Stimulated activated CD4-positive, alpha-beta T cell treated with anti-CD3 and anti-CD28 coated beads, Interleukin-2, amount 100 ng/mL, for 48 hours (primary cell): Measurements from ENCODE around the gene USP20.
"Not testable (repeated sequence)": the region's sequence is repeated elsewhere in the genome, so short reads cannot be mapped to it uniquely, and the experiment has no call there.

ENCODE experiments used
- DNase-seq, 2 donors: peaks; one replicate each; pipeline ENCODE4 v3.0.0-alpha.2; 2020

USP20 gene

GRCh38 chr9:129890718-129891299 is 55.6 kb downstream of the USP20 start:
- DNase-seq = not testable (repeated sequence)

- DNase-seq = no peak
These were observed 56.3 kb downstream of the USP20 start for GRCh38 chr9:129891569-129891968.

- DNase-seq = no peak
These were observed 59.0 kb downstream of the USP20 start for GRCh38 chr9:129894120-129894823.

- peak in 1 of 2 donors; percentile 16 for DNase-seq
These were observed 60.4 kb downstream of the USP20 start for GRCh38 chr9:129895376-129896268.

- DNase-seq = no peak
These were observed 62.0 kb downstream of the USP20 start for GRCh38 chr9:129897263-129897662.

GRCh38 chr9:129898185-129898584 is 62.9 kb downstream of the USP20 start:
- DNase-seq = no peak

GRCh38 chr9:129899620-129900019 is 64.4 kb downstream of the USP20 start:
- no peak for DNase-seq

GRCh38 chr9:129900263-129901027 is 65.2 kb downstream of the USP20 start:
- DNase-seq = no peak

GRCh38 chr9:129901993-129902739 is 66.9 kb downstream of the USP20 start:
- DNase-seq = no peak

GRCh38 chr9:129902740-129903134 is 67.5 kb downstream of the USP20 start:
- DNase-seq = no peak

GRCh38 chr9:129904734-129905133 is 69.5 kb downstream of the USP20 start:
- no peak for DNase-seq

GRCh38 chr9:129906298-129906697 is 71.0 kb downstream of the USP20 start:
- no peak for DNase-seq

GRCh38 chr9:129907201-129907600 is 71.9 kb downstream of the USP20 start:
- DNase-seq = no peak

GRCh38 chr9:129908906-129909305 is 73.6 kb downstream of the USP20 start:
- no peak for DNase-seq

- no peak for DNase-seq
These were observed 74.6 kb downstream of the USP20 start for GRCh38 chr9:129909851-129910250.

GRCh38 chr9:129910628-129911567 is 75.6 kb downstream of the USP20 start:
- no peak for DNase-seq

GRCh38 chr9:129914051-129914450 is 78.8 kb downstream of the USP20 start:
- no peak for DNase-seq

- no peak for DNase-seq
These were observed 81.4 kb downstream of the USP20 start for GRCh38 chr9:129916707-129917106.

GRCh38 chr9:129918296-129918950 is 83.2 kb downstream of the USP20 start:
- no peak for DNase-seq

GRCh38 chr9:129919277-129919676 is 84.0 kb downstream of the USP20 start:
- no peak for DNase-seq
